ENCODE measurements around the gene PACRG. TPM values are rescaled to one million over a fixed set of nuclear protein-coding genes. Genes with fewer than 3 reads are reported as not detected.
A peak's percentile ranks its signal among the peaks of the same experiment; 100 is the strongest.

PACRG gene
- total and polyA plus RNA-seq, 2 of the 8 experiments (the other 6 are each of a cell fraction or from before 2014, with no cell fraction given) = 0.44 to 0.54 TPM

DNA sequence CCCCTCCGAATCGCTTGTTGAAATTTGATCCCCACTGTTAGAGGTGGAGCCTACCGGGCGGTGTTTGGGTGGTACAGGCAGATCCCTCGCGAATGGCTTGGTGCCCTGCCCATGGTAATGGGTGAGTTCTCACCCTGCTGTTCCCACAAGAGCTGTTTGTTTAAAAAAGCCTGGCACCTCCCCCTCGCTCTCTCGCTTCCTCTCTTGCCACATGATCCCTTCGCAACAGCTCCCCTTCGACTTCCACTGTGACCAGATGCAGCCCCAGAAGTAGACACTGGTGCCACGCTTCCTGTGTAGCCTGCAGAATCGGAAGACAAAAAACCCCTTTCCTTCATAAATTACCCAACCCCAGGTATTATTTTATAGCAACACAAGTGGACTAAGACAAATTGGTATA is 394.6 kb downstream of the PACRG start:
- H3K9me3 ChIP-seq (ENCODE audit: insufficient read depth in 2 of 2, low read depth in 1 of 2, low read length in 1 of 2) = peaks cover 0 to 4% of the 10 kb centered on the region in 2 experiments; a peak in 1 of 4 replicates
- H3K56ac ChIP-seq (replicated peaks; ENCODE audit: insufficient read length, low read depth, low read length) = no peak overlapping the region
- no peak overlapping the region for H2AK5ac ChIP-seq (ENCODE audit: low read depth, low read length)
- no peak overlapping the region for H2BK12ac ChIP-seq (ENCODE audit: low read depth, low read length)
- H3K27me3 ChIP-seq (replicated peaks in 1 of 4; ENCODE audit: control insufficient read depth in 3 of 4, extremely low read depth in 1 of 4, insufficient read depth in 3 of 4, low read length in 3 of 4) = no peaks in the 10 kb centered on the region
- H3K27ac ChIP-seq (ENCODE audit: low read depth, low read length) = no peak overlapping the region
- FAIRE-seq = no peak
- no peak overlapping the region; a peak in 1 of 8 replicates for H3K4me3 ChIP-seq (ENCODE audit: extremely low read depth in 1 of 4, insufficient read depth in 2 of 4, low read depth in 3 of 4, low read length in 4 of 4)
- H3K4me1 ChIP-seq (replicated peaks in 1 of 4; ENCODE audit: control insufficient read depth in 3 of 4, insufficient read depth in 4 of 4, low read length in 3 of 4) = peaks cover 0 to 5% (median under 1%) of the 10 kb centered on the region in 4 experiments; a peak in 3 of 7 replicates
- H3K79me2 ChIP-seq (ENCODE audit: control insufficient read depth in 1 of 2, insufficient read depth in 2 of 2, low read length in 2 of 2) = no peaks in the 10 kb centered on the region
- POLR2A ChIA-PET (ENCODE audit: partially characterized antibody) = interaction anchor here (2.4 kb wide), 1 partner anchor 23 kb away, joined by 5 read pairs; no protein-coding TSS in a partner anchor
- H3K18ac ChIP-seq (ENCODE audit: extremely low read depth, low read length) = no peak overlapping the region
- H3K36me3 ChIP-seq (ENCODE audit: control insufficient read depth in 2 of 4, insufficient read depth in 4 of 4, low read length in 3 of 4) = no peaks in the 10 kb centered on the region
- no peak overlapping the region for H4K8ac ChIP-seq (ENCODE audit: extremely low read depth, insufficient read depth, low read length)
- no peak overlapping the region for H3K4ac ChIP-seq (replicated peaks; ENCODE audit: insufficient read length, low read depth, low read length)
- H2AFZ ChIP-seq (ENCODE audit: low read length) = no peak overlapping the region
- DNase-seq (ENCODE audit: low read depth in 1 of 2, low spot score in 2 of 2) = no peak
- TF ChIP-seq CHD2 (IDR thresholded peaks at IDR 0.05; ENCODE audit: low read length) (no peak), TAF7 (optimal IDR thresholded peaks at IDR 0.05; ENCODE audit: borderline replicate concordance, low read depth, low read length) (no peak), ATF2 (IDR thresholded peaks at IDR 0.05; ENCODE audit: low read length) (no peak), JUN (IDR thresholded peaks at IDR 0.05; ENCODE audit: low read depth, low read length) (no peak), KDM1A (IDR thresholded peaks at IDR 0.05; ENCODE audit: borderline replicate concordance, low read length) (no peak), GTF2F1 (IDR thresholded peaks at IDR 0.05; ENCODE audit: borderline replicate concordance, low read depth, low read length) (no peak), CREB1 (IDR thresholded peaks at IDR 0.05) (no peak), TAF1 (IDR thresholded peaks at IDR 0.05; ENCODE audit: low read depth, low read length) (no peak), EP300 (IDR thresholded peaks at IDR 0.05; ENCODE audit: borderline replicate concordance in 1 of 2, low read depth in 2 of 2, low read length in 2 of 2) (no peak)
- H3K23me2 ChIP-seq (ENCODE audit: low read depth, low read length) = no peaks in the 10 kb centered on the region
- no peaks in the 10 kb centered on the region for H4K20me1 ChIP-seq (replicated peaks in 1 of 2; ENCODE audit: control insufficient read depth in 1 of 2, insufficient read depth in 2 of 2, low read length in 2 of 2)
- no peak overlapping the region for H3K14ac ChIP-seq (ENCODE audit: insufficient read length)
- no peak overlapping the region for H4K5ac ChIP-seq (ENCODE audit: insufficient read length, low read depth, low read length)
- CTCF ChIA-PET (ENCODE audit: partially characterized antibody) = interaction anchor here (1.7 kb wide), 1 partner anchor 49 kb away, joined by 3 read pairs; no protein-coding TSS in a partner anchor
- no peaks in the 10 kb centered on the region for H3K79me1 ChIP-seq (ENCODE audit: low read depth, low read length)
- H3K4me2 ChIP-seq (ENCODE audit: insufficient read depth in 1 of 2, low read depth in 2 of 2, low read length in 2 of 2) = no peak overlapping the region
- no peak overlapping the region for H3K9ac ChIP-seq (replicated peaks in 1 of 4; ENCODE audit: extremely low read depth in 1 of 4, low read depth in 3 of 4, low read length in 3 of 4)
- no peak overlapping the region for H2BK5ac ChIP-seq (ENCODE audit: low read depth, low read length)
- no peak overlapping the region for H4K91ac ChIP-seq (replicated peaks; ENCODE audit: insufficient read length, low read length)
- H3K23ac ChIP-seq (ENCODE audit: insufficient read length) = no peak overlapping the region
- 0 out of 2 replicates have a peak overlapping the region, but pooled peaks have one; percentile 50 for H2BK20ac ChIP-seq (ENCODE audit: low read length)
- H2BK15ac ChIP-seq (ENCODE audit: low read length) = no peak overlapping the region
- WGBS, 2 experiments (ENCODE audit: extremely low coverage in 1 of 2, insufficient coverage in 1 of 2, insufficient read length in 1 of 2, insufficient replicate concordance in 2 of 2, low coverage in 1 of 2, low lambda C conversion rate in 2 of 2, missing lambda C conversion rate in 1 of 2) = 98% methylated on average over 10 of the region's 12 CpGs; no CpG with 5 or more reads in 1 of the 2 experiments
- H2BK120ac ChIP-seq (replicated peaks; ENCODE audit: low read depth, low read length) = no peak overlapping the region
